ENCODE measurements around the gene DNHD1. TPM values are rescaled to one million over a fixed set of nuclear protein-coding genes. Genes with fewer than 3 reads are reported as not detected.
"Not testable (repeated sequence)": the region's sequence is repeated elsewhere in the genome, so short reads cannot be mapped to it uniquely, and the experiment has no call there.

Gene DNHD1
- total RNA-seq, 1 donor from 2014 or later, result 5.5 TPM

DNA sequence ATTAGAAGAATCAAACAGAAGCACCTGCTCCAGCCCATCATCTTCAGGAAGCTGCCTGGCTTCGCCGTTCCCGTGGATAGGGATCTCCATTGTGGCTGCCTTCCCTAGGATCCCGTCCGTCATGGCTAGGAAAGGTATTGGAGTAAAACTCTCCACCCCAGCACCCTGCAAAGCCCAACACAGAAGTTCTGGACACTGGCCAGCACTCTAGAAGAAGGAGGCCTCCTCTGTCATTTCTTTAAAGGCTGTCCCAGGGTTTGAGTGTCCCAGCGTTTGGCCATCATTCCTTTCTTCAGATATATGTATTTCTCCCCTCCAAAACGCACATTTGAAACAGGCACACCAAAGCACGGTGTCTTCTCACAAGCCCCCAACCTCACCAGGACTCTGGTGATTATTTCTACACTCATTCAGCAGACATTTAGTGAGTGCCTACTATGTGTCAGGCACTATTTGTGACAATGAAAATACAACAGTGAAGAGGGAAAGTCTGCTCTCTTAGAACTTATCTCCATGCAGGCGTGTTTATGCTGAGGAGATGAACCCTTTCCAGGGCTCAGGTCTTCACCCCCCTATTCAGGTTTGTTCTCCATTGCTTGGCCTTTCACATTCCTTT is 16.7 kb upstream of the DNHD1 start:
- ATAC-seq (no peak), DNase-seq (no peak)
- intact Hi-C loops (cut with micrococcal nuclease), result no loop called here

GRCh38 chr11:6481012-6481923 is 15.8 kb upstream of the DNHD1 start, which contains the start of the genes ARFIP2 and TIMM10B:
Gene ARFIP2 (minus strand): TSS chr11:6481331. CDS start chr11:6480421, 910 bp downstream.
Gene TIMM10B (plus strand): TSS chr11:6481501. CDS start chr11:6481517, 16 bp downstream.
- intact Hi-C loops (cut with micrococcal nuclease), result no loop called here
- ATAC-seq, result peak; percentile 98
- peak; percentile 99 for DNase-seq

- ATAC-seq, result no peak
- peak; percentile 27 for DNase-seq
- intact Hi-C loops (cut with micrococcal nuclease), result no loop called here
These were observed 15.2 kb upstream of the DNHD1 start for GRCh38 chr11:6481924-6482275.

DNA sequence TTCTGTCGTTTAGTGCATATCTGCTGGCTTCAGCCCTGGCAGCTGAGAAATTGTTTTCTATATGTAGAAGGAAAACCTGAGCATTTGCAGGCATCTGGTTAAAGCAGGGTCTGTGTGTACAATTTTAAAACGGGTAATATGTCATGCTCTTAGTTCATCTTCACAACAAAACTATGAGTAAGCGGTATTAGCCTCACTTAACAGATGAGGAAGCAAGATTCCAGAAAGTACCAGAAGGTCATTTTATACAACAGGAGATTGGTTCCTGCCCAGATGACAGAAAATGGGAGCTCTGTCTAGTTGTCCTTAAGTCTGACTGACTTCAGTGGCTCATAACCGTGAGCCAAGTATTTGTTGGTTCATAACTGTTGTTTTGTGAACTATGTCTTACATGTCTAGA is 14.6 kb upstream of the DNHD1 start:
- DNase-seq, result no peak
- intact Hi-C loops (cut with micrococcal nuclease), result no loop called here
- ATAC-seq, result no peak

DNA sequence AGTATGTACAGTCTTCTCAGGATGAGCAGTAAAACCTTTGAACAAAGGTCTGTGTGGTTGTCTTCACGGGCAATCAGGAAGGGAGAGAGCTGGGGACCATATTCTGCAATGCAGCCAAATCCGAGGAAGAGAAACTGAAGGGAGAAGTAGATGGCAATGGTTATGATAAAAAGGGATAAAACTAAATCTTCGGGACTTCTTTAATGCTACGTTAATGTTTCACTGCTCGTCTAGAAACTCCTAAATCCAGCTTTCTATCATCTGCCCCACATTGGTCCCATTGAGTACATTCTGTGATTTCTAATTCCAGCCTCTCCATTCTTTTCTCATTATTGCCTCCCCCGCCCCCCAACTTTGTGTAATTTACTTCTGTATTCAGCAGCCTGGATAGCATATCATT is 14.1 kb upstream of the DNHD1 start:
- ATAC-seq, result no peak
- intact Hi-C loops (cut with micrococcal nuclease), result no loop called here
- no peak for DNase-seq

GRCh38 chr11:6485661-6486060 is 11.4 kb upstream of the DNHD1 start:
- intact Hi-C loops (cut with micrococcal nuclease), result no loop called here
- DNase-seq (no peak), ATAC-seq (no peak)

DNA sequence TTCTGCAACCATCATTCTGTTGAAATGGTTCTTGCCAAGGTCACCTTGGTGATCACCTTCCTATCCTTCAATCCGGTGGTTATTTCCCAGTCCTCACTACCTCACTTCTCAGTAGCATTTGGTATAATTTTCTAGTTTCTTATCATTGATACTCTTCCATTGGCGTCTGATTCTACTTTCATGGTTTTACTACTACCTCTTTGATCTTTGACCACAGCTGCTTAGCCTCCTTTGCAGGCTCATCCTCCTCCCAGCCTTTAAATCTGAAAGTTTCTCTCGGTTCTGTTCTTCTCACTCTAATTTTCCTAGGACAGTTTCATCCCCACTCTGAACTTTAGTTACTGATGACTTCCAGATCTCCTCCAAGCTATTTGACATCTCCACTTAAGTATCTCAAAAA is 10.8 kb upstream of the DNHD1 start:
- no peak for DNase-seq
- no peak for ATAC-seq
- intact Hi-C loops (cut with micrococcal nuclease), result no loop called here

GRCh38 chr11:6486938-6487337 is 10.1 kb upstream of the DNHD1 start:
- no peak for DNase-seq
- no peak for ATAC-seq
- intact Hi-C loops (cut with micrococcal nuclease), result no loop called here

GRCh38 chr11:6488342-6488741 is 8.7 kb upstream of the DNHD1 start:
- ATAC-seq (no peak), DNase-seq (no peak)
- intact Hi-C loops (cut with micrococcal nuclease), result no loop called here

DNA sequence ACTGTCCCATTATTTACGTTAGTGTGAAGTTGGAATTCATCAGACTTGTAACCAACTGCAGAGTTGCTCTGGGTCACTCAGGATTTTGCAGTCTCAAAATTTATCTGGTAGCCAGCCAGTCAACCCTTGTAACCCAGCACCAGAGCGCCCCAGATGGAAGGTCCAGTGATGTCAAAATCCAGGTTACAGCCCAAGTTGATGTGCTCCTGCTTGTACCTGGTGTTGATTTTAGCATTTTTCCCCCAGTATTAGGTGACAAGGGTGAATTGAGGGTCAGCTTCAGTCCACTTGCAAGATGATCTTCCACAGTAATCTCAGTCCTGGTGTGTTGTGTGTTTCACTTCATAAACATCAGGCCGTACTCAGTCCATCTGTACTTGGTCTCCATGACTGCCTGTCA is 8.3 kb upstream of the DNHD1 start:
- intact Hi-C loops (cut with micrococcal nuclease), result no loop called here
- DNase-seq (no peak), ATAC-seq (no peak)

- intact Hi-C loops (cut with micrococcal nuclease), result no loop called here
These were observed 7.8 kb upstream of the DNHD1 start for GRCh38 chr11:6489306-6489705.

DNA sequence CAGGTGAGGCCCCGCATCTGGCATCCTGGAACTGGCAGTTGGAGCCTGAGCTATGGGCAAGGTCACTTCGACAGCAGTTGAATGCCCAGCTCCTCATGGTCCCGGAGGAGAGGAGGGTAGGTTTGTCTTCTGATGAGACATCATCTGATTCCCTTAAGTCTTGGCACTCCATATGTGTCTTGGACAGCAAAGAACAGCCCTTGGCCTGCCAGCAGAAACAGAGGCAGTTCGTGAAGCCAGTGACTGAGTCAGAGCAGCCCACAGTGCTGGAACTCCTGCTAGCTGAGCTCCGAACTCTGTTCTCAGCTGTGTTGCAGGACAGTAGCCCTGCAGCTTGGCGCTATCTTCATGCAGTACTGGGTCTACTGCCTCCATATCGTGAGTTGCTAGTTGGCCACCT is 1.0 kb downstream of the DNHD1 start:
- ATAC-seq (peak; percentile 78), DNase-seq (peak; percentile 46)
- intact Hi-C loops (cut with micrococcal nuclease), result no loop called here

More at GRCh38 chr11:6489306-6489705, 7.8 kb upstream of the DNHD1 start:
- no peak for DNase-seq
- no peak for ATAC-seq

GRCh38 chr11:6498544-6498943 is 1.5 kb downstream of the DNHD1 start:
- DNase-seq (no peak), ATAC-seq (no peak)
- intact Hi-C loops (cut with micrococcal nuclease), result no loop called here

DNA sequence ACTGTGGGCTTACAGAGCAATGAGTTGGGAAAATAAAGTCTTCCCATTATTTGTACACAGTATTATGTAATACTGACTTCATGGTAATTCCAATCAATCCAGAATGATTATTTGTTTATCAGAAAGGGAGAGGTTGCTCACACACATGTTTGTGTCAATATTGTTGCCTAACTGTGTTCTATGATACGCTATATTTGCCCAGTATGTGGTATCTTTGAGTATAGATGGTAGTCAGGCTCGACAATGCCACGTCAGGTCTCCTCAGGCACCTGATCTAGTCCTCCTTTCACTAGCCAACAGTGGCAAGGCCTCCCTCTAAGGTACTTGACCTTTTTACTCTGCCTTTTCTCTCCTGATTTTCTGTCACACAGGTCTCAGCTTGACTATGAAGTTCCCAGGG is 5.3 kb downstream of the DNHD1 start:
- ATAC-seq (no peak), DNase-seq (no peak)
- intact Hi-C loops (cut with micrococcal nuclease), result no loop called here

DNA sequence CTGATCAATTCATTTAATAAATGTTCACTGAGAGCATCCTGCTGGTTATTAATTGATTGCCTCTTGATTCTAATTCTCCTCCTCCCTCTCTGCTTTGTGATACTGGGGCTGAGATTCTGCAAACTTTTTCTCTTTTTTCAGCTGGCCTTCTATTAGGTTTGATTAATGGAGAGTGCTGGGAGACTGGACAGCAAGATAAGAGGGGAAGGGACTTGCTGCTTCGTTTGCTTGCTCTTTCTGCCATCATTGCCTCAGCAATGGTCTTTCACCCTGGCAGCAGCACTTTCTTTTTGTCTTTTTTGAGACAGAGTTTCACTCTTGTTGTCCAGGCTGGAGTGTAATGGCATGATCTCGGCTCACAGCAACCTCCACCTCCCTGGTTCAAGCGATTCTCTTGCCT is 7.1 kb downstream of the DNHD1 start:
- intact Hi-C loops (cut with micrococcal nuclease), result no loop called here
- ATAC-seq (no peak), DNase-seq (no peak)

- DNase-seq, result no peak
- intact Hi-C loops (cut with micrococcal nuclease), result loop anchor here (5.0 kb wide), 1 partner anchor 128 kb away; no protein-coding TSS in a partner anchor
- peak; percentile 38 for ATAC-seq
These were observed 8.6 kb downstream of the DNHD1 start for GRCh38 chr11:6505577-6506240.

- peak; percentile 81 for ATAC-seq
These were observed 19.8 kb downstream of the DNHD1 start for GRCh38 chr11:6516865-6517264.

DNA sequence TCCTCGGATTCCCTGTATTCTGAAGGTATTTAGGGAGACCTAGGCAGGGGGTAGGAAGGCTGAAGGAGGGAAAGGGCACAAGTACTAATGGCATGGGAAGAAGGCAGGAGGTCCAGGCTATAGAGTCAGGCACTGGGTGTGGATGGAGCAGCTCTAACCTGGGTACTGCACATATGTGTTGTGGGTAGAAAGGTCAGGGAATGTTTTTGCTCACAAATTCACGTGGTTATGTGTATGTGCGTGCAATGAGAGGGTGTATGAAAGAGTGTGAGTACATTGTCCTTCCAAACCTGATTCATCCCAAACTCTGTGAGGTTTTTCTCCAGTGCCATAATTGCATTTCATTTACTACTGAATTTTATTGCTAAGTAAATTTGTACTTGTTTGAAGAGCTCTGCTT is 23.2 kb downstream of the DNHD1 start:
- DNase-seq (no peak), ATAC-seq (no peak)
- intact Hi-C loops (cut with micrococcal nuclease), result no loop called here

More at GRCh38 chr11:6516865-6517264, 19.8 kb downstream of the DNHD1 start:
- intact Hi-C loops (cut with micrococcal nuclease), result no loop called here
- DNase-seq, result no peak

DNA sequence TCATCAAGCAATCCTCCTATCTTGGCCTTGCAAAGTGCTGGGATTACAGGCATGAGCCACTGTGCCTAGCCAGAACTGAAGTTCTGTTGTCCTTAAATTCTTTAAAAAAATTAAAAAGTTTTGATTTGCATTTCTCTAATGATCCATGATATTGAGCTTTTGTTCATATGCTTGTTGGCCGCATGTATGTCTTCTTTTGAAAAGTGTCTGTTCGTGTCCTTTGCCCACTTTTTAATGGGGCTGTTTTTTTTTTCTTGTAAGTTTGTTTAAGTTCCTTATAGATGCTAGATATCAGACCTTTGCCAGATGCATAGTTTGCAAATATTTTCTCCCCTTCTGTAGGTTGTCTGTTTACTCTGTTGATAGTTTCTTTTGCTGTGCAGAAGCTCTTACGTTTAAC is 24.9 kb downstream of the DNHD1 start:
- DNase-seq; intact Hi-C loops (cut with micrococcal nuclease); ATAC-seq: not testable (repeated sequence)

DNA sequence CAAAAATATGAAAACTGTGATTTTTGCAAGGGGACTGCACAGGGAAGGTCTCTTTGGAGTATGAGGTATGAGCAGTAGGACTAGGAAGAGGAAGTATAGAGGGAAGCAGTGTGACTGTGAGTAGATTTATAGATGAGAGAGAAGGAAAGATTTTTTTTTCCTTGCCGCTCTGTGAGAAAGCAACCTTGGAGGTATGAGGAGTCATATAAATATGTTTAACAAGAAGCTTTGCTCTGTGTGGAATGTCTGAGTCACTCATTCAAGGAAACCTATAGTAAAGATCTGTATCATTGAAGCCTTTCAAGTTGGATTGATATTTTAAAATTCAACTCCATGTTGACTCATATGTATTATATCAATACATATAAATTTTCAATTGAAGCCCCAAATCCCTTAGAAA is 26.2 kb downstream of the DNHD1 start:
- DNase-seq, result no peak
- intact Hi-C loops (cut with micrococcal nuclease), result no loop called here

More for the DNA sequence above, 26.2 kb downstream of the DNHD1 start:
- no peak for ATAC-seq
